DOHH2 (cell line): ENCODE data around the gene LSS.

Experiments used
- H3F3A ChIP-seq: fragments of 200-600 bp; sonication (generic), shearing (Covaris generic); 2 replicates; pipeline ENCODE4 v1.6.0; 2016; ENCODE audit warnings: antibody characterized with exemption, mild to moderate bottlenecking; ENCODE audit not compliant: control insufficient read depth, insufficient read depth
- H3K27ac ChIP-seq: fragments of 200-600 bp; sonication (generic); 2 replicates; pipeline ENCODE4 v1.5.1; 2014; ENCODE audit warnings: low read depth, mild to moderate bottlenecking, low read length, moderate library complexity
- H3K27me3 ChIP-seq: fragments of 200-600 bp; sonication (generic); 2 replicates; pipeline ENCODE4 v1.6.1; 2014; ENCODE audit warnings: mild to moderate bottlenecking, low read length, mixed read lengths; ENCODE audit not compliant: control insufficient read depth
- H3K36me3 ChIP-seq: fragments of 200-600 bp; sonication (generic); 2 replicates; pipeline ENCODE4 v1.6.1; 2014; ENCODE audit warnings: mild to moderate bottlenecking, low read length, moderate library complexity, mixed read lengths; ENCODE audit not compliant: control insufficient read depth
- H3K4me1 ChIP-seq: fragments of 200-600 bp; sonication (generic); 2 replicates; pipeline ENCODE4 v1.6.1; 2014; ENCODE audit warnings: mild to moderate bottlenecking, low read length, mixed read lengths; ENCODE audit not compliant: control insufficient read depth
- H3K4me2 ChIP-seq: fragments of 200-600 bp; sonication (generic); 2 replicates; pipeline ENCODE4 v1.6.0; 2014; ENCODE audit warnings: mild to moderate bottlenecking, low read length, moderate library complexity
- H3K4me3 ChIP-seq: fragments of 200-600 bp; sonication (generic); 2 replicates; pipeline ENCODE4 v1.5.1; 2014; ENCODE audit warnings: mild to moderate bottlenecking, low read length, mixed read lengths
- H3K79me2 ChIP-seq: fragments of 200-600 bp; sonication (generic); 2 replicates; pipeline ENCODE4 v1.6.1; 2014; ENCODE audit warnings: mild to moderate bottlenecking, low read length, mixed read lengths; ENCODE audit not compliant: control insufficient read depth
- H3K9me2 ChIP-seq: fragments of 200-600 bp; sonication (generic); replicated peaks from 2 replicates; pipeline ENCODE4 v1.6.1; 2014; ENCODE audit warnings: mild to moderate bottlenecking, low read length, mixed read lengths; ENCODE audit not compliant: control insufficient read depth
- H3K9me3 ChIP-seq: fragments of 200-600 bp; sonication (generic); 2 replicates; pipeline ENCODE4 v1.6.1; 2014; ENCODE audit warnings: antibody characterized with exemption, low read length, mixed read lengths; ENCODE audit not compliant: control insufficient read depth, insufficient read depth
- H4K20me1 ChIP-seq: fragments of 200-600 bp; sonication (generic); 2 replicates; pipeline ENCODE4 v1.6.0; 2014; ENCODE audit warnings: low read depth, mild to moderate bottlenecking, antibody characterized with exemption, low read length, moderate library complexity; ENCODE audit not compliant: control insufficient read depth, insufficient read depth
- EZH2phosphoT487 ChIP-seq: fragments of 200-600 bp; sonication (generic); IDR thresholded peaks from 2 replicates; pipeline ENCODE4 v1.6.1; 2017; ENCODE audit warnings: borderline replicate concordance, mild to moderate bottlenecking, antibody characterized with exemption, low read length, moderate library complexity, mixed read lengths
- TF ChIP-seq, protein P1 (sequence below): fragments of 200-600 bp; sonication (generic); IDR thresholded peaks from one replicate; pipeline ENCODE4 v1.5.1; 2014; ENCODE audit warnings: antibody characterized with exemption, mild to moderate bottlenecking, low read depth, low read length; ENCODE audit not compliant: poor library complexity, severe bottlenecking

LSS gene

DNA sequence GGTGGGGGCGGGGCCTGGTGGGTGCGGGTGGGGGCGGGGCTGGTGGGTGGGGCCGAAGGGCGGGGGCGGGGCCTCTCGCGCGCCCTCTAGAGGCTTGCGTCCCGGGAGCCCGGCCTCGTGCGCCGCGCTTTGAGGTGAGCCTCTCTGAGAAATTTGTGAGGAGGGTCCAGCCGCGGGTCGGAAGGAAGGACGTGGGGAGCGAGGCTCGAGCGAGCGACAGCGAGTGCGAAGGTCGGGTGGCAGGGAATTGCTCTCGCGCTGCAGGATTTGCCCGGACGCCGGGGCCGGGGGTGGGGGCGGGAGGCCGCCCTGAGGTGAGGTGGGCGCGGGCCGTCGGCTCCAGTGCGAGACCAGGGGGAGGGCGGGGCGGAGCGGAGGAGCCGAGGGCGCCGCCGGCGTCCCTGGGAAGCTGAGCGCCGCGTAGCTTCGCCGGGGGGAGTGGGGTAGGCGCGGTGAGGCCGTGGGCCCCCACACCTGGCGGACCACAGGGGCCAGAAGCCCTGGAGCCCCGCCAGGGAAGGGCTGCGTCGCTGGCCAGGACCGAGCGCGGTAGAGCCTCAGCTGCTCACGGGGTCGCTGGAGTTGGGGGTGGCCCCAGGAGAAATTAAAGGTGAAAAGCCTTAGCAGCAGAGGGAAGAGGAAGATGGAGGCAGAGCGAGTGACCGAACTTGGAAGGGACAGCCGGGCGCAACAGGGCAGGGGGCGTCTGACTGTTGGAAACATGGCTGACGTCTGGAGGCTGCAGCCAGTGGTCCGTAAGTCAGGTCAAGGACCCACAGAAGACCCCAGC, 754 bp upstream of the LSS start:
- Histone ChIP-seq H4K20me1 (peaks cover 9% of the 10 kb centered on the region), H3K9me2 (no peaks in the 10 kb centered on the region), H3K4me1 (peaks cover 37% of the 10 kb centered on the region), H3K79me2 (peaks cover 77% of the 10 kb centered on the region), H3K4me3 (peak overlapping the region; percentile 84), H3K4me2 (peak overlapping the region; percentile 93), H3K27ac (peak overlapping the region; percentile 55), H3K9me3 (no peaks in the 10 kb centered on the region), H3K36me3 (peaks cover 80% of the 10 kb centered on the region), H3F3A (0 out of 2 replicates have a peak, but pooled peaks cover 6% of the 10 kb centered on the region), H3K27me3 (no peaks in the 10 kb centered on the region)
- no peak for TF ChIP-seq EZH2phosphoT487
- TF ChIP-seq, protein P1, sequence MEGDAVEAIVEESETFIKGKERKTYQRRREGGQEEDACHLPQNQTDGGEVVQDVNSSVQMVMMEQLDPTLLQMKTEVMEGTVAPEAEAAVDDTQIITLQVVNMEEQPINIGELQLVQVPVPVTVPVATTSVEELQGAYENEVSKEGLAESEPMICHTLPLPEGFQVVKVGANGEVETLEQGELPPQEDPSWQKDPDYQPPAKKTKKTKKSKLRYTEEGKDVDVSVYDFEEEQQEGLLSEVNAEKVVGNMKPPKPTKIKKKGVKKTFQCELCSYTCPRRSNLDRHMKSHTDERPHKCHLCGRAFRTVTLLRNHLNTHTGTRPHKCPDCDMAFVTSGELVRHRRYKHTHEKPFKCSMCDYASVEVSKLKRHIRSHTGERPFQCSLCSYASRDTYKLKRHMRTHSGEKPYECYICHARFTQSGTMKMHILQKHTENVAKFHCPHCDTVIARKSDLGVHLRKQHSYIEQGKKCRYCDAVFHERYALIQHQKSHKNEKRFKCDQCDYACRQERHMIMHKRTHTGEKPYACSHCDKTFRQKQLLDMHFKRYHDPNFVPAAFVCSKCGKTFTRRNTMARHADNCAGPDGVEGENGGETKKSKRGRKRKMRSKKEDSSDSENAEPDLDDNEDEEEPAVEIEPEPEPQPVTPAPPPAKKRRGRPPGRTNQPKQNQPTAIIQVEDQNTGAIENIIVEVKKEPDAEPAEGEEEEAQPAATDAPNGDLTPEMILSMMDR = peak; percentile 53

DNA sequence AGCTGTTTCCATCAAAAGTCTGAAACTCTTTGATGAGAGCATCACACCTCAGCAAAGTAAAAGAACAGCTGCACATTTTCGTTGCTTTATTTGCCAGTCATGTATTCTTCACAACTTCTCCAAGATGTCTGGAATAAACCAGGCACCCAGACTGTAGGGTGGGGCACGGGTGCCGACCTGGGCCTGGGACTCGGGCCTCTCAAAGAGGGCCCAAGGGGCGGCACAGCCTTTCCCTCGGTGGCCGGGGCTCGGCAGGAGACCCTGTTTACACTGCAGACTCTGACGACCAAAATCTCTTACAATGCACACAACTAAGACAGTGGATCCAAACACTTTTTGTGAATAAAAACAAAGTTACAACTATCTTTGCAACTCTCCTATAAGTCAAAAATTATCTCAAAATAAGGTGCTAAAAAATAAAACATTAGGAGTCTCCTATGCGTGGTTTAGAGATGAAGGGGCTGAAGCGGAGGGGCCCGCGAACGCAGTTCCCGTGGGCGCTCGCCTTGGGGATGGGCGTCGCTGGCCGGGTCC, 696 bp downstream of the LSS start:
- peak overlapping the region; percentile 51 for H3K27ac ChIP-seq
- H3K9me2 ChIP-seq = no peaks in the 10 kb centered on the region
- TF ChIP-seq EZH2phosphoT487 = no peak
- H3K9me3 ChIP-seq = no peaks in the 10 kb centered on the region
- peak overlapping the region; percentile 79 for H3K4me3 ChIP-seq
- peaks cover 37% of the 10 kb centered on the region for H3K4me1 ChIP-seq
- H3K27me3 ChIP-seq = no peaks in the 10 kb centered on the region
- H3K4me2 ChIP-seq = peak overlapping the region; percentile 70
- peaks cover 10% of the 10 kb centered on the region for H4K20me1 ChIP-seq
- H3K79me2 ChIP-seq = peaks cover 87% of the 10 kb centered on the region
- 0 out of 2 replicates have a peak, but pooled peaks cover 3% of the 10 kb centered on the region for H3F3A ChIP-seq
- peaks cover 74% of the 10 kb centered on the region for H3K36me3 ChIP-seq

DNA sequence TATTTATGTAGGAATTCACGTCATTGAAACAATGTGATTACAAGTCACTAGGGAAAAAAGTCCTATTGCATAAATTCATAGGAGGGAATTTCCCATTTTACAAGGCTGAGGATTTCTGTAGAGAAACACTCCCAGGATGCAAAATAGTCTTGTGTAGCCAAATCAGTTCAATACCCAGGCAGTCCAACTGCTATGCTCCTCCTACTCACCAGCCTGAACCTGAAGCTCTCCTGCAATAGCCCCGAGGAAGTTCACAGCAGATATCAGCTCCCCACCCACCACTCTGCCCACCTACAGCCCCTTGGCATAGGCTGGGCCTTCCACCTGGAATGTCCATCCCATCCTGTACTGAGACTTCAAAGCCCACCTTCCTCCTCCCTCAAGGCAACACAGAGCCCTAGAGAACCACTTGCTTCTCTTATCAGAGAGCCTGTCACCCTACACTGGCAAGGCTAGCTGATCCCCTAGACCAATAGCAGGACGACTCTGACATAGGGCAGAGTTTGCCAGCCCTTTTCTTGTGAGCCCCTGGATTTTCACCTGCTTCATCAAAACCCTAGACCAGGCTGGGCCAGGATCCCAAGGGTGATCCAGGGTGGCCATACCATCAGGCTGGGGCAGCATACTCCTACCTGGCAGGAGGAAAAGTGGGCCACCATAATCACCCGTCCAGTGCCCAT, 1.5 kb downstream of the LSS start:
- H3K4me2 ChIP-seq = peak overlapping the region; percentile 70
- TF ChIP-seq, protein P1 = no peak
- TF ChIP-seq EZH2phosphoT487 = no peak
- H3F3A ChIP-seq = 0 out of 2 replicates have a peak, but pooled peaks cover 3% of the 10 kb centered on the region
- peaks cover 37% of the 10 kb centered on the region for H3K4me1 ChIP-seq
- H3K4me3 ChIP-seq = peak overlapping the region; percentile 79
- H3K27me3 ChIP-seq = no peaks in the 10 kb centered on the region
- H4K20me1 ChIP-seq = peaks cover 14% of the 10 kb centered on the region
- no peaks in the 10 kb centered on the region for H3K9me3 ChIP-seq
- peaks cover 92% of the 10 kb centered on the region for H3K79me2 ChIP-seq
- peak overlapping the region; percentile 51 for H3K27ac ChIP-seq
- no peaks in the 10 kb centered on the region for H3K9me2 ChIP-seq
- H3K36me3 ChIP-seq = peaks cover 74% of the 10 kb centered on the region
